ENCODE data around the gene ASB10. TPM values are rescaled to one million over a fixed set of nuclear protein-coding genes. Genes with fewer than 3 reads are reported as not detected.

Gene ASB10
- total and polyA plus RNA-seq, 2 of the 8 experiments (the other 6 are each of a cell fraction or from before 2014, with no cell fraction given): not detected

DNA sequence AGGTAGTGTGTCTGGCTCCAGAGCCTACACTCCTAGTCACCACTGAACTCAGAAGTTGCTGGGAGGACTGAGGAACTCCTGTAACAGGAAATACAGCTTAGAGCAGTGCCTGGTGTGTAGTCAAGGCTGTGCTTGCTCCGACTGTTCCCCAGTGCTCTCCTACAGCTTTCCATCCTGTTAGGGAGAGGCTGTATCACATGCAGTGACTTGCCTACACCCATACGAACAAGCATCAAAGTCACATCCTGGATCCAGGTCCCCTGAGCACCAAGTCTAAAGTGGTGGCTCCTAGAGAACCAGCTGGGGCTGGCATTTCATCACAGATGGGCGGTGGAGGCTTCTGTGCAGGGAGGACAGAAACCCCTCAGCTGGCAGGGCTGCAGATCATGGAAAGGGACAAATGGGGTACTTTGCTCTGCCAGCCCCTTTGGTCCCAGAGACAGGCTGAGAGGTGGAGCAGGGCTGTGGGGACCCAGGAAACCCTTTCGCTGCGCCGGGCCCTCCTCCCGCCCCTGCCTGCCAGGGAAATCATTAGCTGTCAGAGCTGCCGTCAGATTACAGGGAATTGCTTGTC lies 7.7 kb downstream of the ASB10 start (continued):
- TF ChIP-seq, protein P1, sequence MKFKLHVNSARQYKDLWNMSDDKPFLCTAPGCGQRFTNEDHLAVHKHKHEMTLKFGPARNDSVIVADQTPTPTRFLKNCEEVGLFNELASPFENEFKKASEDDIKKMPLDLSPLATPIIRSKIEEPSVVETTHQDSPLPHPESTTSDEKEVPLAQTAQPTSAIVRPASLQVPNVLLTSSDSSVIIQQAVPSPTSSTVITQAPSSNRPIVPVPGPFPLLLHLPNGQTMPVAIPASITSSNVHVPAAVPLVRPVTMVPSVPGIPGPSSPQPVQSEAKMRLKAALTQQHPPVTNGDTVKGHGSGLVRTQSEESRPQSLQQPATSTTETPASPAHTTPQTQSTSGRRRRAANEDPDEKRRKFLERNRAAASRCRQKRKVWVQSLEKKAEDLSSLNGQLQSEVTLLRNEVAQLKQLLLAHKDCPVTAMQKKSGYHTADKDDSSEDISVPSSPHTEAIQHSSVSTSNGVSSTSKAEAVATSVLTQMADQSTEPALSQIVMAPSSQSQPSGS (IDR thresholded peaks at IDR 0.05; ENCODE audit: low read length): no peak
- no peak for TF ChIP-seq POLR2AphosphoS5 (IDR thresholded peaks at IDR 0.05; ENCODE audit: low read depth, low read length)
